Erythroblast (primary cell): ENCODE data around the gene OSER1.

Experiments
- GATA1 ChIP-seq: IDR thresholded peaks from 2 replicates; pipeline ENCODE4 v1.6.1; 2011; ENCODE audit warnings: low read depth, mild to moderate bottlenecking, control low read depth, low read length, moderate library complexity
- POLR2A ChIP-seq: IDR thresholded peaks from 2 replicates; pipeline ENCODE4 v1.6.1; 2011; ENCODE audit warnings: mild to moderate bottlenecking, low read length

DNA sequence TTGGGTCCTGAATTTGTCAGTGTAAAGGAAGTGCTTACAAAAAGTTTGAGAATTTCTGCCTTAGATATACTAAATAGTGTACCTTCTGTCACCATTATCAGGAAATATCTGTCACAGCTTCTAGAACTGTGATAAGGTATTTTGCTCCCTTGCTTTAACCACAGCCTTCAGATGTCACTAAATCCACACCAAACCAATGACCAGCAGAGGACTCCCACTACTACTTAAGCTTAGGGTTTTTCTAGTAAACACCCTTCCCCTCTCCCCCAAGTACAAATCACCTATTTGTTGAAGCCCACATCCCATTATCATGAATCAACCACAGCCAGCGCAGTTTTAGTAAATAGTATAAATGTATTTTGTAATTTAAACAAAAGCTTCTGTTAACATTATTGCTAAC is 15.0 kb downstream of the OSER1 start:
- TF ChIP-seq POLR2A (no peak), GATA1 (no peak)
